Naive thymus-derived CD4-positive, alpha-beta T cell (primary cell): ENCODE data around the gene PDZD7. TPM values are rescaled to one million over a fixed set of nuclear protein-coding genes. Genes with fewer than 3 reads are reported as not detected.

Source experiments
- ATAC-seq: fragments of 150-1000 bp; cut with Tn5 transposase; 2 replicates; pipeline ENCODE4 v1.10.0; 2021; ENCODE audit warnings: mild to moderate bottlenecking, moderate library complexity
- CTCF ChIA-PET: fragments of 350-600 bp; sonication (Branson Sonifier 250); formaldehyde crosslinking; loops from one replicate; lab custom pipeline; 2021; ENCODE audit warnings: antibody characterized with exemption; lab: Charles Lee
- POLR2A ChIA-PET: fragments of 350-600 bp; sonication (Branson Sonifier 250); formaldehyde crosslinking; loops from one replicate; lab custom pipeline; 2021; ENCODE audit warnings: antibody characterized with exemption, inconsistent platforms; lab: Charles Lee
- DNase-seq, 9 donors: peaks; one replicate each; pipeline versions ENCODE4 v3.0.0 to v3.0.0-alpha.2; 2020 to 2022; ENCODE audit warnings: mixed read lengths in 1 of 9
- H3K27ac ChIP-seq: one replicate; pipeline ENCODE4 v1.7.0; 2013; ENCODE audit warnings: mild to moderate bottlenecking, low read depth, low read length, moderate library complexity
- H3K27me3 ChIP-seq, 2 donors: one replicate each; pipeline ENCODE4 v1.7.0; 2013; ENCODE audit warnings: low read length in 2 of 2, mild to moderate bottlenecking in 2 of 2, moderate library complexity in 2 of 2; ENCODE audit not compliant: control insufficient read depth in 2 of 2, insufficient read depth in 2 of 2
- H3K36me3 ChIP-seq, 3 experiments: 1 replicate in 2 of 3; 2 replicates in 1 of 3; pipeline ENCODE4 v1.7.0; 2013; ENCODE audit warnings: low read length in 3 of 3, mild to moderate bottlenecking in 3 of 3, moderate library complexity in 1 of 3; ENCODE audit not compliant: insufficient read depth in 3 of 3, control insufficient read depth in 2 of 3
- H3K4me1 ChIP-seq, 2 donors: one replicate each; pipeline ENCODE4 v1.7.0; 2013; ENCODE audit warnings: low read length in 2 of 2, mild to moderate bottlenecking in 2 of 2, moderate library complexity in 1 of 2; ENCODE audit not compliant: control insufficient read depth in 2 of 2, insufficient read depth in 2 of 2
- H3K4me3 ChIP-seq: 2 replicates; pipeline ENCODE4 v1.7.0; 2013; ENCODE audit warnings: mild to moderate bottlenecking, low read length
- H3K9me3 ChIP-seq, 3 experiments: 1 replicate in 2 of 3; 2 replicates in 1 of 3; pipeline ENCODE4 v1.7.0; 2013; ENCODE audit warnings: low read length in 3 of 3; ENCODE audit not compliant: control insufficient read depth in 2 of 3
- H3K27ac Mint-ChIP-seq, 9 donors: one replicate each; pipeline ENCODE4 v1.8.0; 2020 to 2022; ENCODE audit warnings: mixed read lengths in 9 of 9, mild to moderate bottlenecking in 8 of 9, moderate library complexity in 5 of 9, inconsistent platforms in 2 of 9
- H3K27me3 Mint-ChIP-seq, 5 donors: one replicate each; pipeline ENCODE4 v1.8.0; 2021 to 2022; ENCODE audit warnings: mixed read lengths in 5 of 5, mild to moderate bottlenecking in 1 of 5
- H3K36me3 Mint-ChIP-seq, 5 donors: one replicate each; pipeline ENCODE4 v1.8.0; 2020 to 2022; ENCODE audit warnings: mixed read lengths in 5 of 5, mild to moderate bottlenecking in 3 of 5, inconsistent platforms in 1 of 5
- H3K4me1 Mint-ChIP-seq, 7 donors: one replicate each; pipeline ENCODE4 v1.8.0; 2020 to 2022; ENCODE audit warnings: mixed read lengths in 7 of 7, mild to moderate bottlenecking in 3 of 7, inconsistent platforms in 1 of 7
- H3K4me3 Mint-ChIP-seq, 10 donors: one replicate each; pipeline ENCODE4 v1.8.0; 2020 to 2022; ENCODE audit warnings: mild to moderate bottlenecking in 10 of 10, mixed read lengths in 10 of 10, moderate library complexity in 6 of 10, inconsistent platforms in 2 of 10
- H3K9me3 Mint-ChIP-seq, 11 donors: one replicate each; pipeline ENCODE4 v1.8.0; 2020 to 2022; ENCODE audit warnings: mixed read lengths in 11 of 11, mild to moderate bottlenecking in 4 of 11, inconsistent platforms in 1 of 11, moderate library complexity in 1 of 11
- intact Hi-C, 2 donors: fragments of 100-400 bp; cut with micrococcal nuclease; formaldehyde crosslinking; loops; one replicate each; pipeline ENCODE4 v1.15.1; 2023
- polyA plus RNA-seq, 2 donors: library from polyadenylated mRNA; unstranded; fragments of 300-500 nt; fragmentation: Illumina TruSeq; gene quantifications; one replicate each; pipeline ENCODE4 v1.2.3, GENCODE V29; 2021
- total RNA-seq, 6 experiments: library from RNA in 5 of 6; stranded (reverse) in 5 of 6; gene quantifications; 1 replicate in 5 of 6; 2 replicates in 1 of 6; pipeline ENCODE4 v1.2.3 and lab custom pipeline; 2021 to 2026

The PDZD7 gene
- total and polyA plus RNA-seq, 7 experiments from 2014 or later = 0.65 to 2.8 (median 1.1) TPM

DNA sequence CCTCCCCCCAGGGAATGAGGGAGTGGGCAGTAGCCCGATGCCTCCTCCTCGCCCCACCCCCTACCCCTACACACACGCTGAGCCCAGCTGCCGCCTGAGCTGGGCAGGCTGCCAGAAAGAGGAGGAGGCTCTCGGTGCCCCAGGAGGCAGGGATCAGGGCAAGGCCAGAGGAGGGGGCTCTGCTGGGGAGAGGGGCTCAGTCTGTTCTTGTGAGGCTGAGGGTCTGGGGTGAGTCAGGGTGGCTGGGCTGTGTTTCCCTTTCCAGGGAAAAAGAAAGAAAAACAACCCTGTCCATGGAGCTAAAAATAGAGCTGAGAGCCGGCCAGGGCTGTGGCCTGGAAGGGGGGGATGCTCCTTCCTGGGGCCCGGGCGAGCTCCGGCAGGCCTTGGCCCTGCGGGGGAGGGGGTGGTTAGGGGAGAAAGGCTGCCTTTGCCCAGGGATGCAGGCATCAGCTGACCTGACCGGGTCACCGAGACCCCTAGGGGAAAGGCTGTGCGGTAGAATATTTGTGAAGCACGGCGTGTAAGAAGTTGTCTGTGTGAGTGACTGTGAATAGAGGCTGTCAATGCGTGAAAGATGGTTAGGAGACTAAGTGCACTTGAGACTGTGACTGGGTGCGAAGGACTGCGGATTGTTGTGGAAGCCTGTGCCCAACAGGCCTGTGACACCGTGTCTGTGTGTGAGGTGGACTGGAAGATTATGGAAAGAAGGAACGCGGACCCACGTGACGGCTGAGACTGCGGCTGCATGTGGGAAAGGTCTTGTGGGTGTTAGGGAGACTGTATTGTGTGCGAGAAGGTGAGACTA is 32.5 kb downstream of the PDZD7 start:
- ChIA-PET CTCF (interaction anchor here (0.7 to 7.9 kb wide), 13 partner anchors 8 to 1144 kb away, joined by 3 to 56 read pairs (median 3); partner anchors contain the start of genes KAZALD1, MRPL43, PDZD7 and SFXN3), POLR2A (interaction anchor here (0.7 to 4.8 kb wide), 13 partner anchors 8 to 86 kb away, joined by 3 to 65 read pairs (median 5); partner anchors contain the start of genes MRPL43, PDZD7, SEMA4G and SFXN3)
- peaks cover 0 to 23% (median 0%) of the 10 kb centered on the region in 3 experiments for H3K36me3 ChIP-seq
- ATAC-seq (peak; percentile 22), DNase-seq (peak; percentile 52 to 75 (median 68))
- peak overlapping the region; percentile 88 to 99 (median 94) for H3K27ac Mint-ChIP-seq
- no peaks in the 10 kb centered on the region for H3K27me3 ChIP-seq
- peak overlapping the region; percentile 99 for H3K27ac ChIP-seq
- H3K9me3 ChIP-seq = no peaks in the 10 kb centered on the region
- intact Hi-C loops = loop anchor here (1.0 to 5.0 kb wide), 4 partner anchors 62 to 436 kb away; partner anchors contain the start of genes BTRC (in 1 of the 2) and KAZALD1 (in 1 of the 2)
- no peaks in the 10 kb centered on the region for H3K27me3 Mint-ChIP-seq
- H3K9me3 Mint-ChIP-seq = no peaks in the 10 kb centered on the region
- H3K4me3 Mint-ChIP-seq = peak overlapping the region; percentile 87 to 98 (median 92)
- peaks cover 0 to 10% (median 3%) of the 10 kb centered on the region in 5 donors for H3K36me3 Mint-ChIP-seq
- H3K4me1 Mint-ChIP-seq = peaks cover 15 to 37% (median 23%) of the 10 kb centered on the region in 7 donors
- H3K4me1 ChIP-seq = peaks cover 20 to 22% of the 10 kb centered on the region in 2 donors
- peak overlapping the region; percentile 87 for H3K4me3 ChIP-seq

- H3K4me1 Mint-ChIP-seq = peaks cover 15 to 37% (median 23%) of the 10 kb centered on the region in 7 donors
- H3K27ac ChIP-seq = peak overlapping the region; percentile 99
- peaks cover 0 to 13% (median 3%) of the 10 kb centered on the region in 5 donors for H3K36me3 Mint-ChIP-seq
- no peaks in the 10 kb centered on the region for H3K9me3 Mint-ChIP-seq
- H3K4me3 Mint-ChIP-seq = peak overlapping the region; percentile 87 to 98 (median 92)
- CTCF ChIA-PET = interaction anchor here (0.7 to 7.9 kb wide), 16 partner anchors 9 to 1145 kb away, joined by 3 to 56 read pairs (median 4); partner anchors contain the start of genes KAZALD1, MRPL43, PDZD7 and SFXN3
- peak; percentile 62 for ATAC-seq
- POLR2A ChIA-PET = interaction anchor here (0.7 to 4.8 kb wide), 12 partner anchors 9 to 85 kb away, joined by 3 to 65 read pairs (median 6); partner anchors contain the start of genes MRPL43, PDZD7, SEMA4G and SFXN3
- no peaks in the 10 kb centered on the region for H3K9me3 ChIP-seq
- peaks cover 20 to 22% of the 10 kb centered on the region in 2 donors for H3K4me1 ChIP-seq
- peaks cover 0 to 23% (median 0%) of the 10 kb centered on the region in 3 experiments for H3K36me3 ChIP-seq
- DNase-seq = peak; percentile 54 to 88 (median 72)
- H3K27me3 Mint-ChIP-seq = no peaks in the 10 kb centered on the region
- H3K27ac Mint-ChIP-seq = peak overlapping the region; percentile 88 to 96 (median 93)
- no peaks in the 10 kb centered on the region for H3K27me3 ChIP-seq
- intact Hi-C loops = loop anchor here (1.0 to 5.0 kb wide), 8 partner anchors 10 to 462 kb away; partner anchors contain the start of genes MRPL43 (in 2 of the 2), TWNK (in 2 of the 2), BTRC (in 1 of the 2) and HIF1AN (in 1 of the 2)
- peak overlapping the region; percentile 87 for H3K4me3 ChIP-seq
Observed at GRCh38 chr10:100997360-100998182, 33.4 kb downstream of the PDZD7 start.

- Histone ChIP-seq H3K27me3 (no peaks in the 10 kb centered on the region), H3K4me1 (peaks cover 20 to 22% of the 10 kb centered on the region in 2 donors), H3K27ac (peak overlapping the region; percentile 99), H3K4me3 (peak overlapping the region; percentile 87), H3K9me3 (no peaks in the 10 kb centered on the region), H3K36me3 (peaks cover 0 to 22% (median 0%) of the 10 kb centered on the region in 3 experiments)
- intact Hi-C loops = loop anchor here (1.0 to 5.0 kb wide), 6 partner anchors 10 to 462 kb away; partner anchors contain the start of genes MRPL43 (in 2 of the 2), TWNK (in 2 of the 2), BTRC (in 1 of the 2) and HIF1AN (in 1 of the 2)
- H3K4me3 Mint-ChIP-seq = peak overlapping the region; percentile 87 to 98 (median 92)
- peaks cover 0 to 13% (median 3%) of the 10 kb centered on the region in 5 donors for H3K36me3 Mint-ChIP-seq
- peaks cover 15 to 37% (median 23%) of the 10 kb centered on the region in 7 donors for H3K4me1 Mint-ChIP-seq
- peak in 6 of 9 donors; percentile 30 to 59 (median 48) for DNase-seq
- H3K27me3 Mint-ChIP-seq = no peaks in the 10 kb centered on the region
- peak; percentile 24 for ATAC-seq
- no peaks in the 10 kb centered on the region for H3K9me3 Mint-ChIP-seq
- peak overlapping the region; percentile 88 to 94 (median 92) for H3K27ac Mint-ChIP-seq
- ChIA-PET CTCF (interaction anchor here (0.7 to 7.9 kb wide), 9 partner anchors 8 to 83 kb away, joined by 3 to 56 read pairs (median 6); partner anchors contain the start of genes MRPL43, PDZD7, SFXN3 and TWNK), POLR2A (interaction anchor here (0.5 to 4.8 kb wide), 10 partner anchors 10 to 463 kb away, joined by 3 to 65 read pairs (median 6); partner anchors contain the start of genes MRPL43, PDZD7, SEMA4G and SFXN3)
Observed at GRCh38 chr10:100996678-100997359, 34.1 kb downstream of the PDZD7 start.

- ChIA-PET POLR2A (interaction anchor here (4.4 kb wide), 1 partner anchor 8 kb away, joined by 65 read pairs; the partner anchor contains the start of genes MRPL43 and TWNK), CTCF (no interaction called here)
- DNase-seq = no peak
- peaks cover 17 to 32% (median 22%) of the 10 kb centered on the region in 7 donors for H3K4me1 Mint-ChIP-seq
- Histone ChIP-seq H3K9me3 (no peaks in the 10 kb centered on the region), H3K36me3 (peaks cover 0 to 35% (median 11%) of the 10 kb centered on the region in 3 experiments), H3K4me3 (no peak overlapping the region), H3K27ac (no peak overlapping the region), H3K27me3 (no peaks in the 10 kb centered on the region), H3K4me1 (peaks cover 17 to 22% of the 10 kb centered on the region in 2 donors)
- H3K4me3 Mint-ChIP-seq = peak overlapping the region in 7 of 10 donors; percentile 32 to 98 (median 51)
- no peak for ATAC-seq
- H3K27me3 Mint-ChIP-seq = no peaks in the 10 kb centered on the region
- H3K9me3 Mint-ChIP-seq = no peaks in the 10 kb centered on the region
- peak overlapping the region in 8 of 9 donors; percentile 26 to 94 (median 70) for H3K27ac Mint-ChIP-seq
- H3K36me3 Mint-ChIP-seq = peaks cover 11 to 26% (median 16%) of the 10 kb centered on the region in 5 donors
- intact Hi-C loops = loop anchor here in 1 of 2 donors (5.0 kb wide), 2 partner anchors 357 to 433 kb away; partner anchors contain the start of gene BTRC
Observed at GRCh38 chr10:100995181-100995580, 35.7 kb downstream of the PDZD7 start.

DNA sequence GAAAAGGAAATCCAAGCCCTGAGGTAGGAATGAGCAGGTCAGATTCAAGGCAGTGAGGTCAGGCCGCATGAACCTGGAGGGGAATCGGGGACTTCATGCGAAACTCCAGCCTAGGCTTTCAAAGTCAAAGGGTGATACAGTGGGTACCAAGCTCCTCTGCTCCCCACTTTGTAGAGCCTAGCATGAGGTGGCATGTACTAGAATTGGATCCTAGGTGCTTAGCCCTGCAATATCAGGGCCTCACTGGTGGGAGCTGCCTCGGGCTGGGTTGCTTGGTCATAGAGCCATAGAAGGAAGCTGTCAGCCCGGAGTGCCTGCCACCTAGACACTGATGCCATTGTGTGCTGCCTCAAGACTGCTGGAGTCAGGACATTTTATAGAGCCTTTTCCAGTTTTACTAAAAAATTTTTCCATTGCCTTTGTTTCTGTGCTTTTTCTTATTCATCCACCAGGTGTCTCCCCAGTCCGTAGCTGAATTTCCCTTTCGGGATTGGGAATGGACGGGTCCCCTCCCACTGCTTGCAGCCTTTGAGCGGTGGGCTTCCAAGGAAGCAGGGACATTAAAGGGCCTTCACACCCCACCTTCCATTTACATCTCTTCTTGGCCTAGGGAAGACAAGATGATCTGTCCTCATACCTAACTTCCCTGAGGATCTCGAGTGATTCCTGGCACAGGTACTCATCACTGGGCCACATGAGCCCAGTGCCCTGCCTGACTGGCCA is 36.8 kb downstream of the PDZD7 start:
- ATAC-seq (no peak), DNase-seq (no peak)
- Histone ChIP-seq H3K36me3 (peaks cover 0 to 43% (median 11%) of the 10 kb centered on the region in 3 experiments), H3K27me3 (no peaks in the 10 kb centered on the region), H3K9me3 (no peaks in the 10 kb centered on the region), H3K4me1 (peaks cover 16 to 18% of the 10 kb centered on the region in 2 donors), H3K27ac (no peak overlapping the region), H3K4me3 (no peak overlapping the region)
- CTCF ChIA-PET = interaction anchor here (0.8 to 1.1 kb wide), 2 partner anchors 18 to 20 kb away, joined by 3 read pairs; no protein-coding TSS in a partner anchor
- H3K4me3 Mint-ChIP-seq = peak overlapping the region in 1 of 10 donors; percentile 68
- no peaks in the 10 kb centered on the region for H3K27me3 Mint-ChIP-seq
- peaks cover 11 to 30% (median 16%) of the 10 kb centered on the region in 5 donors for H3K36me3 Mint-ChIP-seq
- no peaks in the 10 kb centered on the region for H3K9me3 Mint-ChIP-seq
- peak overlapping the region in 7 of 9 donors; percentile 24 to 94 (median 58) for H3K27ac Mint-ChIP-seq
- intact Hi-C loops = no loop called here
- peaks cover 17 to 40% (median 25%) of the 10 kb centered on the region in 7 donors for H3K4me1 Mint-ChIP-seq
- POLR2A ChIA-PET = no interaction called here
